Liver (tissue), 3 donors: Measurements from ENCODE around the gene UGT1A7.

Experiments used
- CTCF ChIP-seq: fragments of 150-350 bp; IDR thresholded peaks from 2 replicates; pipeline ENCODE4 v1.5.1; 2017; ENCODE audit warnings: improper control_type of control experiment, low read depth, low read length; ENCODE audit not compliant: missing input control
- EGR1 ChIP-seq, 2 donors: IDR thresholded peaks; 2 replicates each; pipeline ENCODE4 v1.6.1; 2016 to 2018; ENCODE audit warnings: antibody characterized with exemption in 2 of 2, low read depth in 2 of 2
- GABPA ChIP-seq, 2 donors: IDR thresholded peaks in 1 of 2; conservative IDR thresholded peaks in 1 of 2; 2 replicates each; pipeline ENCODE4 v1.6.1; 2016; ENCODE audit warnings: antibody characterized with exemption in 2 of 2, mild to moderate bottlenecking in 1 of 2, moderate library complexity in 1 of 2
- JUND ChIP-seq, 2 donors: IDR thresholded peaks; 2 replicates each; pipeline ENCODE4 v1.6.1; 2016; ENCODE audit warnings: antibody characterized with exemption in 2 of 2
- MAX ChIP-seq: IDR thresholded peaks from 2 replicates; pipeline ENCODE4 v1.6.1; 2016; ENCODE audit warnings: antibody characterized with exemption
- NR2F2 ChIP-seq: IDR thresholded peaks from 2 replicates; pipeline ENCODE4 v1.6.1; 2016; ENCODE audit warnings: antibody characterized with exemption
- RAD21 ChIP-seq, 2 donors: IDR thresholded peaks; 2 replicates each; pipeline ENCODE4 v1.6.1; 2016; ENCODE audit warnings: antibody characterized with exemption in 2 of 2, mild to moderate bottlenecking in 2 of 2
- REST ChIP-seq: IDR thresholded peaks from 2 replicates; pipeline ENCODE4 v1.6.1; 2016; ENCODE audit warnings: antibody characterized with exemption, mild to moderate bottlenecking
- SP1 ChIP-seq: IDR thresholded peaks from 2 replicates; pipeline ENCODE4 v1.6.1; 2018; ENCODE audit warnings: antibody characterized with exemption, mild to moderate bottlenecking
- TAF1 ChIP-seq: conservative IDR thresholded peaks from 2 replicates; pipeline ENCODE4 v1.6.1; 2016; ENCODE audit warnings: antibody characterized with exemption, mild to moderate bottlenecking
- YY1 ChIP-seq: IDR thresholded peaks from 2 replicates; pipeline ENCODE4 v1.6.1; 2016; ENCODE audit warnings: antibody characterized with exemption, mild to moderate bottlenecking
- ZBTB33 ChIP-seq: IDR thresholded peaks from 2 replicates; pipeline ENCODE4 v1.6.1; 2016; ENCODE audit warnings: antibody characterized with exemption
- TF ChIP-seq, protein P1 (sequence below): IDR thresholded peaks from 2 replicates; pipeline ENCODE4 v1.6.1; 2016; ENCODE audit warnings: antibody characterized with exemption
- donor health status: healthy.
- donor health status: healthy.

DNA sequence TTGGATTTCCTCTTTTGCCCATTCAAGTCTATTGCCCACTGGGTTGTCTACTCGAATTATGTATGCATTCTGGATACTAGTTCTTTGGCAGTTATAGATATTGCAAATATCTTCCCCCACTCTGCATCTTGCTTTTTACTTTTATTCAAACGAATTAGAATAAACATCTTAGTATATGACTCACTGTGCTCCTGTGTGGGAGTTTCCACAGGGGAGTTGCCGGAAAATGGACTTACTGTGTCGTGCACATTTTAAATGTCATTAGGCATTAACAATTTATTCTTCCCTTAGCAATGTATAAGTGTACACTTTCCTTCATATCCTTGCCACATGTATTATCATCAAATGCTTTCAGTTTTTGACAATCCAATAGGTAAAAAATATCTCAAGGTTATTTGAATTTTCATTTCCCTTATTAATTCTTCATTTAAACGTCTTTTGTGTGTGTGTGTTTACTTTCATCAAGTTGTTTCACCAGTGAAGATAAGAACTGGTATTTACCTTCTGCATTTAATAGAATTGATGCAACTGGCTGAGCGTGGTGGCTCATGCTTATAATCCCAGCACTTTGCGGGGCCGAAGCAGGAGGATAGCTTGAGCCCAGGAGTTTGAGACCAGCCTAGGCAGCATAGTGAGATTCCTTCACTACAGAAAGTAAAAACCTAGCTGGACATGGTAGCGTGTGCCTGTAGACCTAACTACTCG is 26.4 kb downstream of the UGT1A7 start:
- TF ChIP-seq CTCF (no peak), SP1 (no peak), TAF1 (no peak), ZBTB33 (no peak), YY1 (no peak), REST (no peak), RAD21 (IDR thresholded peaks at IDR 0.05) (no peak), MAX (no peak), GABPA (IDR thresholded peaks at IDR 0.05 in 1 of 2, conservative IDR thresholded peaks at IDR 0.05 in 1 of 2) (no peak), NR2F2 (no peak), EGR1 (IDR thresholded peaks at IDR 0.05; ENCODE audit: low read depth in 2 of 2) (no peak), JUND (IDR thresholded peaks at IDR 0.05) (no peak)
- TF ChIP-seq, protein P1, sequence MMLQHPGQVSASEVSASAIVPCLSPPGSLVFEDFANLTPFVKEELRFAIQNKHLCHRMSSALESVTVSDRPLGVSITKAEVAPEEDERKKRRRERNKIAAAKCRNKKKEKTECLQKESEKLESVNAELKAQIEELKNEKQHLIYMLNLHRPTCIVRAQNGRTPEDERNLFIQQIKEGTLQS: no peak
